GM23338 (cell line): ENCODE results near the gene NDUFB11. TPM values are rescaled to one million over a fixed set of nuclear protein-coding genes. Genes with fewer than 3 reads are reported as not detected.

Experiments
- ATAC-seq: fragments of 200-7000 bp; cut with Tn5 transposase; 3 replicates; pipeline ENCODE4 v1.9.1; 2020
- DNase-seq: peaks from one replicate; pipeline ENCODE4 v3.0.0-alpha.2; 2015; ENCODE audit warnings: low spot score
- H2AFZ ChIP-seq: fragments of 200-600 bp; sonication (generic); 2 replicates; pipeline ENCODE4 v1.8.0; 2016; ENCODE audit warnings: antibody characterized with exemption, mild to moderate bottlenecking, moderate library complexity
- H3F3A ChIP-seq: fragments of 200-600 bp; sonication (generic); replicated peaks from 2 replicates; pipeline ENCODE4 v1.8.0; 2017; ENCODE audit warnings: antibody characterized with exemption, mixed run types, low read depth
- H3K27ac ChIP-seq: fragments of 200-600 bp; sonication (generic); 2 replicates; pipeline ENCODE4 v1.6.1; 2016; ENCODE audit warnings: low read depth
- H3K27me3 ChIP-seq: fragments of 200-600 bp; sonication (generic); 2 replicates; pipeline ENCODE4 v1.8.0; 2016; ENCODE audit warnings: mild to moderate bottlenecking, mixed run types, moderate library complexity; ENCODE audit not compliant: insufficient read depth
- H3K36me3 ChIP-seq: fragments of 200-600 bp; sonication (generic); 2 replicates; pipeline ENCODE4 v1.8.0; 2016; ENCODE audit warnings: mild to moderate bottlenecking; ENCODE audit not compliant: insufficient read depth
- H3K4me1 ChIP-seq: fragments of 200-600 bp; sonication (generic); 2 replicates; pipeline ENCODE4 v1.8.0; 2016; ENCODE audit warnings: mild to moderate bottlenecking, moderate library complexity; ENCODE audit not compliant: insufficient read depth
- H3K4me2 ChIP-seq: fragments of 200-600 bp; sonication (generic); 2 replicates; pipeline ENCODE4 v1.7.1; 2017; ENCODE audit warnings: mixed run types
- H3K4me3 ChIP-seq: fragments of 200-600 bp; sonication (generic); 2 replicates; pipeline ENCODE4 v1.6.1; 2016; ENCODE audit warnings: mixed run types
- H3K79me2 ChIP-seq: fragments of 200-600 bp; sonication (generic); replicated peaks from 2 replicates; pipeline ENCODE4 v1.8.0; 2017; ENCODE audit warnings: mild to moderate bottlenecking; ENCODE audit not compliant: insufficient read depth
- H3K9me2 ChIP-seq: fragments of 200-600 bp; sonication (generic); 2 replicates; pipeline ENCODE4 v1.8.0; 2017; ENCODE audit not compliant: insufficient read depth
- H4K20me1 ChIP-seq: fragments of 200-600 bp; sonication (generic); replicated peaks from 2 replicates; pipeline ENCODE4 v1.8.0; 2017; ENCODE audit warnings: mild to moderate bottlenecking; ENCODE audit not compliant: insufficient read depth
- H3K27ac Mint-ChIP-seq: 2 replicates; pipeline ENCODE4 v1.8.0; 2020; ENCODE audit warnings: inconsistent platforms, mild to moderate bottlenecking, moderate library complexity, mixed read lengths
- H3K27me3 Mint-ChIP-seq: 3 replicates; pipeline ENCODE4 v1.8.0; 2022; ENCODE audit warnings: low read depth, mild to moderate bottlenecking, moderate library complexity, mixed read lengths, inconsistent platforms; ENCODE audit not compliant: insufficient read depth, poor library complexity
- H3K36me3 Mint-ChIP-seq: 3 replicates; pipeline ENCODE4 v1.8.0; 2021; ENCODE audit warnings: low read depth, mild to moderate bottlenecking, inconsistent platforms, moderate library complexity, mixed read lengths
- H3K4me1 Mint-ChIP-seq: 3 replicates; pipeline ENCODE4 v1.8.0; 2020; ENCODE audit warnings: mild to moderate bottlenecking, inconsistent platforms, mixed read lengths
- H3K4me3 Mint-ChIP-seq: 3 replicates; pipeline ENCODE4 v1.8.0; 2021; ENCODE audit warnings: moderate library complexity, mild to moderate bottlenecking, inconsistent platforms, mixed read lengths
- H3K9me3 Mint-ChIP-seq: 3 replicates; pipeline ENCODE4 v1.8.0; 2020; ENCODE audit warnings: moderate library complexity, mild to moderate bottlenecking, inconsistent platforms, mixed read lengths
- CREB1 ChIP-seq: fragments of 250-450 bp; sonication (Bioruptor Pico); IDR thresholded peaks from 2 replicates; pipeline ENCODE4 v1.5.0; 2020; ENCODE audit warnings: low read depth, mild to moderate bottlenecking, moderate library complexity
- EZH2phosphoT487 ChIP-seq: fragments of 200-600 bp; sonication (generic); IDR thresholded peaks from one replicate; pipeline ENCODE4 v1.8.1; 2018; ENCODE audit warnings: antibody characterized with exemption; ENCODE audit not compliant: unreplicated experiment
- NANOG ChIP-seq: IDR thresholded peaks from 2 replicates; pipeline ENCODE4 v1.6.1; 2016; ENCODE audit warnings: antibody characterized with exemption, borderline replicate concordance
- POLR2AphosphoS5 ChIP-seq: IDR thresholded peaks from 2 replicates; pipeline ENCODE4 v1.6.1; 2016; ENCODE audit warnings: antibody characterized with exemption, low read depth
- REST ChIP-seq: IDR thresholded peaks from one replicate; pipeline ENCODE4 v1.6.1; 2018; ENCODE audit warnings: antibody characterized with exemption; ENCODE audit not compliant: unreplicated experiment
- STAT1 ChIP-seq: IDR thresholded peaks from one replicate; pipeline ENCODE4 v1.6.1; 2016; ENCODE audit warnings: antibody characterized with exemption; ENCODE audit not compliant: unreplicated experiment
- ZNF462 ChIP-seq: fragments of 250-450 bp; sonication (Bioruptor Pico); IDR thresholded peaks from 2 replicates; pipeline ENCODE4 v1.5.0; 2020; ENCODE audit warnings: mild to moderate bottlenecking, moderate library complexity
- polyA plus RNA-seq: library from polyadenylated mRNA; unstranded; fragments of >200 nt; fragmentation: Nextera tagmentation; extraction: Ambion mirVana; gene quantifications from 2 replicates; pipeline ENCODE4 v1.2.1, GENCODE V29; 2016
- total RNA-seq: library from RNA; depleted of rRNA; stranded (reverse); fragments of >200 nt; shearing (Covaris generic); gene quantifications from 2 replicates; pipeline ENCODE4 v1.2.3, GENCODE V29; 2014

The NDUFB11 gene
- total and polyA plus RNA-seq, 2 experiments from 2014 or later = 103 to 238 TPM

GRCh38 chrX:47172549-47172948 lies 28.0 kb upstream of the NDUFB11 start:
- H3K9me2 ChIP-seq = no peaks in the 10 kb centered on the region
- H3F3A ChIP-seq = no peaks in the 10 kb centered on the region
- Mint-ChIP-seq H3K4me1 (no peaks in the 10 kb centered on the region; the same call in 2 of the 3 replicates), H3K27me3 (peaks cover 5% of the 10 kb centered on the region), H3K9me3 (no peaks in the 10 kb centered on the region; the same call in 2 of the 3 replicates), H3K36me3 (peaks cover 34% of the 10 kb centered on the region), H3K4me3 (no peak overlapping the region), H3K27ac (no peak overlapping the region)
- no peaks in the 10 kb centered on the region for H3K27me3 ChIP-seq
- no peak overlapping the region for H2AFZ ChIP-seq
- no peaks in the 10 kb centered on the region for H3K4me1 ChIP-seq
- no peak overlapping the region for H3K4me3 ChIP-seq
- H3K27ac ChIP-seq = no peak overlapping the region
- peaks cover 3% of the 10 kb centered on the region; the same call in 1 of the 2 replicates for H3K79me2 ChIP-seq
- 0 out of 2 replicates have a peak, but pooled peaks cover 3% of the 10 kb centered on the region for H3K36me3 ChIP-seq
- TF ChIP-seq STAT1 (no peak), NANOG (no peak), ZNF462 (no peak), REST (no peak), EZH2phosphoT487 (no peak), CREB1 (no peak), POLR2AphosphoS5 (no peak)
- ATAC-seq (no peak), DNase-seq (no peak)
- no peaks in the 10 kb centered on the region for H4K20me1 ChIP-seq
- H3K4me2 ChIP-seq = no peak overlapping the region
